HG03159 (cell line): ENCODE data around the gene NKTR.
A peak's percentile ranks its signal among the peaks of the same experiment; 100 is the strongest.
"Not testable (repeated sequence)": the region's sequence is repeated elsewhere in the genome, so short reads cannot be mapped to it uniquely, and the experiment has no call there.

Experiments
- ATAC-seq: cut with Tn5 transposase; IDR thresholded peaks from one replicate; pipeline ENCODE4 v1.9.1; 2021; ENCODE audit warnings: mild to moderate bottlenecking, moderate library complexity; ENCODE audit not compliant: unreplicated experiment

Gene NKTR

DNA sequence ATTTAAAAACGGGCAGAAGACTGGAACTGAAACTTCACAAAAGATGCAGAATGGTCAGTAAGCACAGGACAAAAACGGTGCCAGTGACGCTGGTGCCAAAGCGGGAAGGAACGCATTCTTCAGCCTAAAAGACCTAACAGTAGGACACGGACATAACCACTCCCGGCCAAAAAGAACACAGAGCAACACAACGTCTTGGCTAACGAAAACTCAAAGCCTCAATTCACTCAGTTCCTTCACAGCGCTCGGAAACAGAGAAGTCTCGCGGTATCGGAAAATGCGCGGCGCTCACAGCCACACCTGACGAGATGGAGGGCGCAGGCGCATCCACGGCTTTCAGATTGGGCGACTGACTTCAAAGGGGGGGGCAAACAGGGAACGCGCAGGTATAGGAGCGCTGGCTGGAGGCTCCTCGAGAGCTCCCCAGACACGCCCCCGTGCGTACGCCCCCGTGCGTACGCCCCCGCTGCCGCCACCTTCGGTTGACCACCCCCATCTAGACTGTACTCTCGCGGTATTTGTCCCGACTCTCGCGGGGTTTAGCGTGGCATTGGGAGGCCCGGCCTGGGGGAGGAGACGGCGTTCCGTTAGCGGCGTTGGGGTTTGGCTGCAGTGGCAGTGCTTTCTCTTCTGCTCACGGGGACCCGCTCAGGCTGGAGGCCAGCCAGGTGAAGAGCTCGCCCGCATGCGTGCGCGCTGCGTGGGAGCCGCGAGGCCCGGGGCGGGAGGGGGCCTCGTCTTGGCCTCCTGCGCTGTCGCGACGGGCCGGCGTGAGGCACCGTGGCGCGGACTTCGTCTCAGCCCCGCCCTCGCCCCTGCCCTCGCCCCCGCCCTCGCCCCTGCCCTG is at the start of gene NKTR:
TSS of gene NKTR (plus strand) at position 576 of the 847 bp plus-strand sequence. CDS start 321 bp downstream, outside the sequence.
- ATAC-seq: peak; percentile 88

DNA sequence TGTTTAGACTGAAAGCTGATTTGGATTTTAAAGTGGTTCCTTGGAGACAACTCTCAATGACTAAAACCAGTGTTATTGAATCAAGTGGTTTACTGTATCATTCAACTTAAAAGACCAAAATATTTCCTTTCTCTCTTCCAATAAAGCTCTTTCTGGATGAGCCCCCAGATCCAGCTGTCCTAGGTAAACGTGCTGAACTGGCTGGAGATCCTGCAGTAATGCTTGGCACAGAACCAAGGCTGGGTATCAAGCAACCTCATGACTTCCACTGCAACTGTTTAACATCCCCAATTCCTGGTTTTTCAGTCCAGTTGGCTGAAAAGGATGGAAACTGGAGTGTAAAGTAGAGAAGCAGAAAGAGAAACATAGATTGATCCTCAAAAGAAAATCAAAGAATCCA is 47.7 kb upstream of the NKTR start:
- ATAC-seq: no peak

DNA sequence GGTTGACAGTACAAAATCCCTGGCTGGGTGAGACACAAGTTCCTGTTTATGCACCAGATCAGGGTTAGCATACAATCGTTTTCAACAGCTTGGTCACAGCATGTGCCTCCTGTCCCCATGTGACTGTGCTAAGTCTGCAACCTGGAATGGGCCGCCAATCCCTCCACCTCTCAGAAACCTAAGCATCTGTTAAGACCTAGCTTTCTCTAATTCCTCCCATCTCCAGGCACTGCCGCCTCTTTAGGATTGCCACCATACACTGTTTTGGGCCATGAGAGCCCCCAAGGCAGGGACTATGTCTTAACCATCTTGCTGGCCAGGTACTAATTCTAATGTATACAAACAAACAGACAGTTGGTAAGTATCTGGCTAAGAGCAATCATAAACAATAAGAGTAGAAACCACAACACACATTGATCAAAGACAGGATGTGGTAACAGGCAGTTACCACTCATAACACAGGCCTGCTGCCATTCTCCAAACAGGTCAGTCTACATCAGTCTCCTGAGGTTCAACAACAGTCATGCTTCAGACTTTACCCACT is 44.3 kb upstream of the NKTR start:
- peak; percentile 74 for ATAC-seq

DNA sequence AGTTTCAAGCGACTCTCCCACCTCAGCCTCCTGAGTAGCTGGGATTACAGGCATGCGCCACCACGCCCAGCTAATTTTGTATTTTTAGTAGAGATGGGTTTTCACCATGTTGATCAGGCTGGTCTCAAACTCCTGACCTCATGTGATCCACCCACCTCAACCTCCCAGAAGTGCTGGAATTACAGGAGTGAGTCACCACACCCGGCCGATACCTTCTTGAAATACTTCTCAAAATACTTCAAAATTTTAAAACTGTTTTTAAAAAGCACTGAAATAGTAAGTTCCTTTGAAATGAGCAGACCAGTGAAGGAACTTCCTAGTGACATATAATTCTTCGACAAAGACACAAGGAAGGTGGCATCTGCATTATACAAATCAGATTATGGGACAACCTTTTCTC is 43.7 kb upstream of the NKTR start:
- ATAC-seq: not testable (repeated sequence)

DNA sequence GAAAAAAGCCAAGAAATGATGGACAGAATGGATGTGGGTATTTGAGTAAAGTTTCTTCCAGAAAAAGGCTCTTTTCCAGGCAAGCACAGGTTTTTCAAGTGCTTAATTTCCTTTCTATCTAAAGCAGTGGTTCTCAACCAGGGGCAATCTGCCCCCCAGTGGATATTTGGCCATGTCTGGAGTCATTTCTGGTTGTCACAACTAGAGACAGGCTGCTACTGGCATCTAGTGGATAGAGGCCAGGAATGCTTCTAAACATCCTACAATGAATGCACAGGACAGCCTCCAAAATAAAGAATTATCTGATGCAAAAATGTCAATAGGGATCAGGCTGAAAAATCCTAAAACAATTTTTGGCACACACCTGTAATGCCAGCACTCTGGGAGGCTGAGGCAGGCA is 42.6 kb upstream of the NKTR start:
- ATAC-seq: no peak

DNA sequence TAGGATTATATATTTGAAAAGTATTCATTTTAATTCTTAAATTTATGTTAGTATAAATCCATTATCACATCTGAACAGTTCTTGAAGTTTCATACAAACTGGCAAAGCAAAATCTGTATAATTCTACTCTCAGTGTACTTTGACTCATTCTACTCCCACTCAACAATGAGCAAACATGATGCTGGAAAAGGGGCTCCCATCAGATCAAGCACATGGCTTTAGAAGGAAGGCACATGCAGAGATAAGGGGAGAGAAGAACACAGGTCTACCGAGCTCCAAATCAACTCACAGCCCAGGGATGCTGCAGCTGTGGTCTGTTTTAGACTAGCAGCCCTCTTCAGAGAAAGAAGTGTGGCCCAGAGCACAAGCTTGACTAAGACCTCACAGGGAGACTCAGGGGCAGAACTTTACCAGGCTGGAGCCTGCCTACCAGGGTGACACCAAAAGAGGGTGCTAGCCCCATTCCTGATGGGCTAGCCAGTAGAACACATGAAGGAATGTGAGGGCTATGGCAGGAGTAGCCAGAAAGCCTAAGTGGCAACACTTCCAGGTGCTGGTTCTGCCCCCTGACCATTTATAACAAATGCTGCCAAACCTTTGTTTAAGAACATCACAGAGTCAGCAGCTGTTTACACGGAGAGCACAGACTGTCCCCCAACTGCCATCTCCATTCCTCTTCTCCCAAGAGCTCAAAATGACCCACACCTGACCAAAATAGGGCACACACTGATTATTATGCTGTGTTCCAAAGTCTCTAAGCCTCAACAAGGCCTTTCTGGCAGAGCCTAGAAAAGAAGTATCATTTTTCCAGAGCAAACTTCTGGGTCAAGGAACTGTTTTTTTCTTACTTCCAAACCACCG is 38.2 kb upstream of the NKTR start:
- no peak for ATAC-seq

DNA sequence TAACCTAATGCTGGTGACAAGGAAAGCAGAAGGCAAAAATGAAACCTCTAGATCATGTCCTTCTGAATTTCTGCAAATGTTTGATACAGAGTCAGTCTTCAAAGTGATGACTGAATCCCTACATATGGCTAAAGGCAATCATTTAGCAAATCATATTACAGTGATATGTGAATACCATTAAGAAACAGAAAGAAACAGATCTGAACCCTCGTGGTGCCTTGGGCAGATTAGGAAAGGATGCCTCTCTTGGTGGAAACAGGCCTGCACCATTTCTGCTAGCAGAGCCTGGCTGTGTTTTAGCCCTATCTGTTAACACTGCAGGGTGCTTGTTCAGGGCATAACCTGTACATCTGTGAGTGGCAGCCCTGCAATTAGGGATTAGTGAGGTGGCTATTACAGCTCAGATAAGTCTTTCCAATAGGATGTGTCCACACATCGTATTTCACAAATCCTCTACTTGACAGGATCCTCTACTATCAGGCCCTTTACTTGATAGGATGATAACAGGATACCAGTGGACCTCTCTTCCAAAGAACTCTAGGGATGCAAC is 30.8 kb upstream of the NKTR start:
- ATAC-seq: no peak

DNA sequence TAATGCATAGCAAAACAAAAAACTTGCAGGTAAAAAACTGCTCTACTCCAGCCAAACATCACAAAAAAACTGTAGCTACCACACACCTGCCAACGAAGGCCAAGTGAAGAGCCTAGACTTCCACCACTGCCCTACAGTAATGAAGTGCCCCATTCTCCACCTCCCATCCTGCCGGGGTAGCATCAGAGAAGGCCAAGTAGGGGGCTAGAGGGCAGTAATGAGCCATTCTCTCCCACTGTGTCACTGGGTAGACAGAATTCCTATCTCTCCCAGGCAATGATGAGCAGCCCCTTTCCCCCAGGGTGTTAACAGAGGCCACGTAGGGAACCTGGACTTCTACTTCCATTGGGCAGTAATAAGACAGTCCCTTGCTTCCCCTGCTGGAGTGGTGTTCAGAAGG is 28.2 kb upstream of the NKTR start:
- no peak for ATAC-seq

DNA sequence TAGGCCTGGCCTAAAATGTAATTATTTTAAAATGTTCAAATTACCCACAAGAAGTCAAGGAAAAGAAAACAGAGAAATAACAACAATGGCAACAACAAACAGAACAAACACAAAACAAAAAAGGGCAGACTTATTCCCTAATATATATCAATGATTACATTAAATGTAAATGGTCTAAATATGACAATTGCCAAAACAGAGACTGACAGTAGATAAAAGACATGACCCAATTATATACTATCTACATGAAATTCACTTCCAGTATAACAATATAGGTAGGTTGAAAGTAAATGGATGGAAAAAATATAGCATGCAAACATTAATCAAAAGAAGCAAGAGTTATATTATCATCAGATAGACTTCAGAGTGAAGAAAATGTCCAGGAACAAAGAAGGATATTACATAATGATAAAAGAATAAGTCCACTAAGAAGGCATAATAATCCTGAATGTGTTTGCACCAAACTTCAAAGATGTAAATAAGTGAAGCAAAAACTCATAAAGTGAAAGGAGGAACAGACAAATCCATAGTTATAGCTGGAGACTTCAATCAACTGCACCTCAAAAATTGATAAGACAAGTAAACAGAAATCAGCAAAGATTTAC is 25.2 kb upstream of the NKTR start:
- no peak for ATAC-seq

DNA sequence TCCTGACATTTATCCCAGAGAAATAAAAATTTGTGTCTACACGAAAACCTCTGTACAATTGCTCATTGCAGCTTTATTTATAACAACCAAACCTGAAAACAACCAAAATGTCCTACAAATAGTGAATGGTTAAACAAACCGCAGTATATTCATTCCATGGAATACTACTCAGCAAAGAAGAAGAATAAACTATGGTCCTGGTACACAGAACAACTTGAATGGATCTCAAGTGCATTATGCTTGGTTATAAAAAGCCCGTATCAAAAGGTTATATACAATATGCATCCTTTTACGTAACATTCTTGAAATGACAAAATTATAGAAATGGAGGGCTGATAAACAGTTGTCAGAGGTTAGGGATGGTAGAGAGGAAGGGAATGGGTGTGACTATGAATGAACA is 22.4 kb upstream of the NKTR start:
- ATAC-seq: no peak

DNA sequence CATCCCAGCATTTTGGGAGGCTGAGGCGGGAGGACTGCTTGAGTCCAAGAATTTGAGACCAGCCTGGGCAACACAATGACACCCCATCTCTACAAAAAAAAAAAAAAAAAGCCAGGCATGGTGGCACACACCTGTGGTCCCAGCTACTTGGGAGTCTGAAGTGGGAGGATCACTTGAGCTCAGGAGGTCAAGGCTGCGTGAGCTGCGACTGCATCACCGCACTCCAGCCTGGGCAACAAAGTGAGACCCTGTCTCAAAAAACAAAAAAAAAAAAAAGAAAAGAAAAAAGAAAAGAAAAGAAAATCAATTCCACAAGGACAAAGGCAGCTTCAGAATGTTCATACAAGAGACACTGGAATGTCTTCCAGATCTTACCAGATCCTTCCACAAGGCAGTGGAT is 21.1 kb upstream of the NKTR start:
- not testable (repeated sequence) for ATAC-seq

DNA sequence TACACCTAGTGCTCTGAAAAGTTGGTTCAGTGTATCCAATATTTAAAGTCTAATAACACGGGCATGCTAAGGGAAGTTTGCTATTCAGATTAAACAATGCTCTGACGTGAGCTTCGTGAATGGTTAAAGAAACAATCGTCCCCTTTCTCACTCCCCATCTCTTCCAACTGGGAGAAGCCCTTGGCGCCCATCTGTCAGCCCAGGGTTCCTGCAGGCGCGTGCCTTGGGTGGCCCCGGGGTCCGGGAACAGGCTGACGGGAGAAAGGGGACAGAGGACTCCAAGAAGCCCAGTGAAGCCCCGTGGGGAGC is 19.1 kb upstream of the NKTR start:
- ATAC-seq: peak; percentile 1

DNA sequence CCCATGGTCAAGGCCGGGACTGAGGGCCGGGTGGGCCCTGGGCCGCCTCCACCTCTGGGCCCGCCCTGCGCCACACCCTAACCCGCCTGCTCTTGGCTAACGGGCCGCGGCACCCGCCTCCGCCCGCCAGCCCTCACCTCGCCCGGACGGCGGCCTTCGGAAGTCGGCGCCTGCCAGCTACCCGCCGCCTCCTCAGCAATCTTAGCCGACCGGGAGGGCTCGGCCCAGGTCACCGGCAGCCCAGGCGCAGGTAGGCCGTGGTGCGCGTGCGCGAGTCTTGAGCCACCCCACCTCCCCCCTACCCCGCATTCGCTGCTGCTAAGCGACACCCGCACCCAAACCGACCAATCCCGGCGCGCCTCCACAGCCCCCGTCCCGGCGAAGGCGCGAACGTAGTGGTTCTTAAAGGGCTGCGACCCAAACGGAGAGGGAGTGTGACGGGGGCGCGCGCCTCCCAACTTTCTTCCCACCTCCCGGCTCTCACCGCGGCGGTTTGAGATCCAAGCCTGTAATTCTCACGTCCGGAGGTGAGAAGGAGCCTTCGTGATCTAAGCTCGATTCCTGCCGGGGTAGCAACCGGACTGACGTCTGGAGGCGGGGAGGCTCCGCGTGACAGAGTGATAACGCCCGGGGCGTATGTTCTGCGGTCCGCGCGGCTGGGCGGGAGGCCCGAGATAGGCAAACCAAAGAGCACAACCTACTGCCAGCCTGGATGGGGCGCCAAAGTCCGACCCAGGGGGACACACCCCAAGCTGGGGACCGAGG is 18.6 kb upstream of the NKTR start, which contains the start of gene SEC22C:
TSS of gene SEC22C (minus strand) at position 259 of the 765 bp plus-strand sequence. CDS start 12,921 bp downstream, outside the sequence.
- ATAC-seq: peak; percentile 92

DNA sequence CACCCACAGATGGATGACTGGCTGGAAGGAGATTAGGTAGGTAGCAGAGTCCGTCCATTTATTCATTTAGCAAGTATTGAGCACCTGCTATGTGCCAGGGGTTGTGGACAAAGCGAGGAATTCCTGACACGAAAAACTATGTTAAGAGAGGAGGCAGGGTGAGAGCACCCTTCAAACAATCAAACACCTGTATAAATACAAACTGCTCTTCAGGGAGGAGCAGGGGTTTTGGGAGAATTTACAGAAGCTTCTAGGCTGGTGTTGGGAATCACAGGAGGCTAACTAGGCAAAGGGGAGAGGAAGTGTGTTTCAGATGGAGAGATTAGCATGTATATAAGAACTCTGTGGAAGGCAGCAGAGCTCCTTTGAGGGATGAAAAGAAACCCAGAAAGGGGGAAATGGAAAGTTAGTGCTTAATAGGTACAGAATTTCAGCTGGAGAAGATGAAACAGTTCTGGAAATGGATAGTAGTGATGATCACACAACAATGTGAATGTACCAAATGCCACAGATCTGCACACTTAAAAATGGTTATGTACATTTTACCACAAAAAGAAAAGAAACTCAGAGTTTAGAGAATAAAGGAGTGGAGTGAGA is 17.9 kb upstream of the NKTR start:
- no peak for ATAC-seq

DNA sequence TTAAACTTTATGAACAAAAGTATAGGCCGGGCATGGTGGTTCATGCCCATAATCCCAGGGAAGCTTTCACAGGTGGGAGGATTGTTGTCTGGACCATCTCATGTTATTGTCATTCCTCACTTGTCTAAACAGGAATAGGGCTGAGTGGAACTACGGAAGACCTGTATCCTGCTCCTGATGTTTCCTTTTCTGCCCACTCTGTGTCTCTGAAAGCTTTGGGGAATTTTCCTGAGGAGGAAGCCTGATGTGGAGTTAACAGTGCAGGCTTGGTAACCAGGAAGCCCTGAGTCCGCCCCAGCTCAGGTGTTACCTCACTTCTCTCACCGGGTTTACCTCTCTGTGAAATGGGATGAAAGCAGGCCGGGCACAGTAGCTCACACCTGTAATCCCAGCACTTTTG is 11.9 kb upstream of the NKTR start:
- no peak for ATAC-seq

DNA sequence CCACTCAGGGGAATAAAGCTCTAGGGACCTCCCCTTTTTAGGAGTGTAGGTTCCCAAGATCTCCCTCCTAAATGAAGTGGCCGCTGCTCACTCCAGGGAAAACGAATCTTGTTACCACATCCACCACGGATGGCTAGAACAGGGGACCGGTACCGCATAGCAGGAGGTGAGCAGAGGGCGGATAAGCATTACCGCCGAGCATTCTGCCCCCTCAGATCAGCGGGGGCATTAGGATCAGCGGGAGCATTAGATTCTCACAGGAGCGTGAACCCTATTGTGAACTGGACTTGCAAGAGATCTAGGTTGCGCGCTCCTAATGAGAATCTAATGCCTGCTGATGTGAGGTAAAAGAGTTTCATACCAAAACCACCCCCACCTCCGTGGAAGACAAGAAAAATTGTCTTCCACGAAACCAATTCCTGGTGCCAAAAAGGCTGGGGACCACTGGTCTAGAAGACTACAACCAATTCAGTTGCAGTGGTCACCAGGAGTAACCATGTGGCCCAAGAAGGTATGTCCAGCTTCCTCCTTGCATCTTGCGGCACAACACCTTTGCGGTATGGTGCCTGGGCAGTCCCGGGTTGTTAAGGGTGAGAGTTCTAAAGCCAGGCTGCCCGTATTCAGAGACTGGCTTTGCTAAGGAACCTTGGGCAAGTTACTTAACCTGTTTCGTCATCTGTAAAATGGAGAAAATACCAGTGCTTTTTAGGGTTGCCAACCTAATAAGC is 10.9 kb upstream of the NKTR start:
- no peak for ATAC-seq

DNA sequence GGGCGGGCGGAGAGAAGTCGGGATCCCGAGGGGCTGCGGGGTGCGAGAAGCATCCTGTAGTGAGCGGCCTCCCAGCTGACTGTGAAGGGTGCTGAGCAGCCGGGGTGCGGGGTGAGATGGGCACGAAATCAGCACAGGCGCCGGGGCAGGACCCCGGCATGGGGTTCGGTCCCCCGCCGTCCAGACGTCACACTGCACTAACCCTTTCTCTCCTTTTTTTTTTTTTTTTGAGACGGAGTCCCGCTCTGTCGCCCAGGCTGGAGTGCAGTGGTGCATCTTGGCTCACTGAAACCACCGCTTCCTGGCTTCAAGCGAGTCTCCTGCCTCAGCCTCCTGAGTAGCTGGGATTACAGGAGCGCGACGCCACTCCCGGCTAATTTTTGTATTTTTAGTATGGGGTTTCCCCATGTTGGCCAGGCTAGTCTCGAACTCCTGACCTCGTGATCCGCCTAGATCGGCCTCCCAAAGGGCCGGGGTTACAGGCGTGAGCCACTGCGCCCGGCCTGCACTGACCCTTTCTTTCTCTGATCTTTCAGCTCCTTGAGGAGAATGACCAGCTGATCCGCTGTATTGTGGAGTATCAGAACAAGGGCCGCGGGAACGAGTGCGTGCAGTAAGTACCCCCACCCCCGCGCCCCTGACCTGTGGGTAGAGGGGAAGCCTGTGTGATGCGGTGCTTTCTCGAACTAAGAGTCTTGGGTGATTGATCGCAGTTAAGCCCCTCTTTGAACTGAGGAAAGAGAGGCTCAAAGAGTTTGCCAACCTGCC is 9.3 kb upstream of the NKTR start:
- ATAC-seq: no peak

DNA sequence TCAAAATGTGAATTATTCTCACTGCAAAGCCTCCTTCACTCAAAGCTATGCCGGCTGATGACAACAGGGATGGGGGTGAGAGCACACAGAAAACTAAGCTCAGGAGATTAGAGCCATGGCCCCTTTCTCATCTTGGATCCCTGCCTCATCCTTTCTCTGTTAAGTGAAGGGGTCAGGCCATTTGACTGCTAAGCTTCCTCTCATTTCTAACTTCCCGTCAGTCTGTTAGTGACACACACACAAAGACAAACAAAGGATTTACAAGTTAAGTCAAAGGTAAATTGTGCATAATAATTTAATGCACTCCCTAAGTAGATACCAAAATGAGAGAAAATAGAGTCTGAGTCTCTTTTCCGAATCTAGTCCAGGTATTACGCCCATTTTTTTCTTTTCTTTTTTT is 8.7 kb upstream of the NKTR start:
- ATAC-seq: no peak
